Uterus (tissue), 4 donors: Measurements from ENCODE around the gene RRAS. TPM values are rescaled to one million over a fixed set of nuclear protein-coding genes. Genes with fewer than 3 reads are reported as not detected.
A peak's percentile ranks its signal among the peaks of the same experiment; 100 is the strongest.

ENCODE experiments used
- DNase-seq, 2 donors: peaks; one replicate each; pipeline ENCODE4 v3.0.0-alpha.2; 2019 to 2020
- H3K27ac ChIP-seq, 2 donors: fragments of 200-600 bp; sonication (generic); 1 replicate in 1 of 2; 2 replicates in 1 of 2; pipeline ENCODE4 v1.5.1; 2016 to 2018
- H3K27me3 ChIP-seq, 2 donors: fragments of 200-600 bp; sonication (generic); one replicate each; pipeline ENCODE4 v1.5.1; 2018 to 2019; ENCODE audit warnings: control low read depth in 1 of 2
- H3K36me3 ChIP-seq, 2 donors: fragments of 200-600 bp; sonication (generic); one replicate each; pipeline ENCODE4 v1.5.1; 2019; ENCODE audit warnings: control low read depth in 1 of 2
- H3K4me1 ChIP-seq, 2 donors: fragments of 200-600 bp; sonication (generic); one replicate each; pipeline ENCODE4 v1.5.1; 2018 to 2019; ENCODE audit warnings: control low read depth in 1 of 2
- H3K4me3 ChIP-seq, 2 donors: fragments of 200-600 bp; sonication (generic); 1 replicate in 1 of 2; 2 replicates in 1 of 2; pipeline ENCODE4 v1.5.1; 2018 to 2019; ENCODE audit warnings: mild to moderate bottlenecking in 1 of 2
- H3K9me3 ChIP-seq, 2 donors: fragments of 200-600 bp; sonication (generic); one replicate each; pipeline ENCODE4 v1.5.1; 2019; ENCODE audit warnings: control low read depth in 1 of 2
- CTCF ChIP-seq, 4 experiments: fragments of 200-600 bp in 2 of 4; fragments of 450-650 bp in 2 of 4; sonication (generic) in 2 of 4; IDR thresholded peaks; one replicate each; pipeline ENCODE4 v1.5.1; 2016 to 2019; ENCODE audit warnings: antibody characterized with exemption in 4 of 4, mild to moderate bottlenecking in 2 of 4, moderate library complexity in 1 of 4
- POLR2A ChIP-seq, 2 donors: fragments of 450-650 bp; IDR thresholded peaks; one replicate each; pipeline ENCODE4 v1.6.1; 2016; ENCODE audit warnings: antibody characterized with exemption in 2 of 2, mild to moderate bottlenecking in 1 of 2, moderate library complexity in 1 of 2
- intact Hi-C: fragments of 100-400 bp; cut with DNase I; formaldehyde crosslinking; loops from one replicate; pipeline ENCODE4 v1.15.1; 2023; ENCODE audit warnings: low total_unique reads
- total RNA-seq, 4 donors: library from RNA; depleted of rRNA in 3 of 4; stranded (reverse); fragments of >200 nt in 3 of 4; gene quantifications; one replicate each; pipeline versions ENCODE4 v1.1.0 to v1.2.4, GENCODE V29; 2014 to 2023
- donor health status: DM: yes; HTN: yes; CAD: no.

The RRAS gene
- total RNA-seq = 100 to 1,000 TPM in 1 of 4 donors, 10 to 100 TPM in 3; 17.1 to 106 (median 47.7) TPM

- intact Hi-C loops = no loop called here
- H3K4me3 ChIP-seq = peak within 1 kb of the TSS; percentile 72 to 91
- H3K27ac ChIP-seq = peak within 1 kb of the TSS; percentile 97 to 99
- H3K27me3 ChIP-seq = no peaks in the 10 kb centered on the region
- TF ChIP-seq CTCF (IDR thresholded peaks at IDR 0.05) (peak in 1 of 4 experiments; percentile 25), POLR2A (IDR thresholded peaks at IDR 0.05) (peak; percentile 75 to 93)
- H3K9me3 ChIP-seq = no peaks in the 10 kb centered on the region
- no peaks in the 10 kb centered on the region for H3K36me3 ChIP-seq
- H3K4me1 ChIP-seq = peaks cover 4 to 14% of the 10 kb centered on the region in 2 donors
- DNase-seq = peak; percentile 99 to 100
Measured at GRCh38 chr19:49640113-49640898, at the start of gene RRAS. Gene RRAS (minus strand): TSS chr19:49640143. CDS start chr19:49640098, 45 bp downstream.

- TF ChIP-seq CTCF (IDR thresholded peaks at IDR 0.05) (peak; percentile 39 to 64 (median 49)), POLR2A (IDR thresholded peaks at IDR 0.05) (no peak)
- peak in 1 of 2 donors; percentile 63 for DNase-seq
- Histone ChIP-seq H3K27ac (peak within 1 kb of the TSS; percentile 71 to 77), H3K27me3 (no peaks in the 10 kb centered on the region), H3K4me3 (peak within 1 kb of the TSS; percentile 39 to 44), H3K4me1 (peaks cover 0 to 7% of the 10 kb centered on the region in 2 donors), H3K9me3 (no peaks in the 10 kb centered on the region), H3K36me3 (no peaks in the 10 kb centered on the region)
- intact Hi-C loops = no loop called here
Measured at GRCh38 chr19:49689133-49690078, 49.5 kb upstream of the RRAS start, which contains the start of gene ADM5. Gene ADM5 (plus strand): TSS chr19:49689594. CDS start chr19:49689838, 244 bp downstream.

GRCh38 chr19:49688531-49689132 lies 48.7 kb upstream of the RRAS start:
- Histone ChIP-seq H3K4me1 (peaks cover 0 to 7% of the 10 kb centered on the region in 2 donors), H3K27me3 (no peaks in the 10 kb centered on the region), H3K27ac (peak overlapping the region; percentile 71 to 77), H3K4me3 (no peak overlapping the region), H3K9me3 (no peaks in the 10 kb centered on the region), H3K36me3 (no peaks in the 10 kb centered on the region)
- intact Hi-C loops = no loop called here
- no peak for DNase-seq
- TF ChIP-seq CTCF (IDR thresholded peaks at IDR 0.05) (no peak), POLR2A (IDR thresholded peaks at IDR 0.05) (no peak)

GRCh38 chr19:49687566-49688316 lies 47.8 kb upstream of the RRAS start:
- DNase-seq = no peak
- Histone ChIP-seq H3K4me3 (no peak overlapping the region), H3K9me3 (no peaks in the 10 kb centered on the region), H3K27ac (peak overlapping the region; percentile 9 to 71), H3K4me1 (peaks cover 0 to 7% of the 10 kb centered on the region in 2 donors), H3K36me3 (no peaks in the 10 kb centered on the region), H3K27me3 (no peaks in the 10 kb centered on the region)
- TF ChIP-seq CTCF (IDR thresholded peaks at IDR 0.05) (no peak), POLR2A (IDR thresholded peaks at IDR 0.05) (no peak)
- intact Hi-C loops = no loop called here
